SU-DHL-6 (cell line): ENCODE measurements around the gene LLGL2.

ENCODE experiments used
- CTCF ChIP-seq: fragments of 200-600 bp; sonication (generic); IDR thresholded peaks from one replicate; pipeline ENCODE4 v1.5.1; 2017; ENCODE audit warnings: antibody characterized with exemption, mild to moderate bottlenecking, low read length, moderate library complexity; ENCODE audit not compliant: insufficient read depth, poor library complexity, severe bottlenecking
- EZH2phosphoT487 ChIP-seq: fragments of 200-600 bp; sonication (generic), shearing (Covaris generic); conservative IDR thresholded peaks from 2 replicates; pipeline ENCODE4 v1.6.1; 2018; ENCODE audit warnings: mild to moderate bottlenecking, antibody characterized with exemption, low read length, moderate library complexity, mixed read lengths

- TF ChIP-seq CTCF (no peak), EZH2phosphoT487 (no peak)
These were observed 19.4 kb upstream of the LLGL2 start for GRCh38 chr17:75506134-75506533.
